ENCODE results near the gene SEMA3C. TPM values are rescaled to one million over a fixed set of nuclear protein-coding genes. Genes with fewer than 3 reads are reported as not detected.

Gene SEMA3C
- total RNA-seq, 2 donors from 2014 or later, result 36.3 to 89.3 TPM

DNA sequence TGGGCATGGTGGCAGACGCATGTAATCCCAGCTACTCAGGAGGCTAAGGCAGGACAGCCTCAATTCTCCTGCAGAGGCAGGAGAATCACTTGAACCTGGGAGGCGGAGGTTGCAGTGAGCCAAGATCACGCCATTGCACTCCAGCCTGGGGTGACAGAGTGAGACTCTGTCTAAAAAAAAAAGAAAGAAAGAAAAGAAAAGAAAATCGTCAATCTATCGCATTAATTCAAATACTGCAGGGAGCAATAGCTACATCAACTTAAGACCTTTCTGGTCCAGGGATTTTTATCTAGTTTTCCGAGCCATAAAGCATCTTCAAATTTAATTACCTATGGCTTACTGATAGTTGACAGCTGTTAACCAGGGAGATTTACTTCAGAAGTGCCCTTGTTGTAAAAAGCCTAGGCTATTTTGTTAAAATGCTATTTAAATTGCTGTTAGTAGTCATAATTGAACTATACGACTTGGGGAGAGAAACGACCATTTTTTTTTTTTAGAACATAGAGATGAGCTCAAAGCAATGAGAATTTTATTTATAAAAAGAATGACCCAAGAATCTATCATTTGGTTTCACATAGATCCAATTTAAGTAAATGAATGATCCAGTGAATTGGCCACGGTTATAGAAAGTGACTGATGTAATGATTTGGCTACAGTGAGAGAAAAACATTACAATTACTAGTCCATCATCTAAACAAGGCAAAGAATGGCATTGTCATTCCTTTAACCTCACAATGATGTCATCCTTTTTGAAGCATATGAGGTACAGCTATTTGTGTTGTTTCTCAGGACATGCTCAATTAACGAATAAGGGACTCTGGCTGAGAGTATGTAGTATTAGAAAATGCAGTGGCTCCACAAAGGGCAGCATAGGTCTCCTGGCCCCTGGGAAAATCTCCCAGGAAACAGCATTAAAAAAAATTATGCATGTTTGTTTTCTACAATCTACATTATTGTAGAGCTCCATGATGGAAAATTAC lies 85.3 kb downstream of the SEMA3C start:
- intact Hi-C loops (cut with DNase I), result no loop called here
- DNase-seq (ENCODE audit: low spot score), result no peak

- no peak for DNase-seq (ENCODE audit: low spot score)
- intact Hi-C loops (cut with DNase I), result no loop called here
These were observed 86.8 kb downstream of the SEMA3C start for GRCh38 chr7:80832006-80832405.

DNA sequence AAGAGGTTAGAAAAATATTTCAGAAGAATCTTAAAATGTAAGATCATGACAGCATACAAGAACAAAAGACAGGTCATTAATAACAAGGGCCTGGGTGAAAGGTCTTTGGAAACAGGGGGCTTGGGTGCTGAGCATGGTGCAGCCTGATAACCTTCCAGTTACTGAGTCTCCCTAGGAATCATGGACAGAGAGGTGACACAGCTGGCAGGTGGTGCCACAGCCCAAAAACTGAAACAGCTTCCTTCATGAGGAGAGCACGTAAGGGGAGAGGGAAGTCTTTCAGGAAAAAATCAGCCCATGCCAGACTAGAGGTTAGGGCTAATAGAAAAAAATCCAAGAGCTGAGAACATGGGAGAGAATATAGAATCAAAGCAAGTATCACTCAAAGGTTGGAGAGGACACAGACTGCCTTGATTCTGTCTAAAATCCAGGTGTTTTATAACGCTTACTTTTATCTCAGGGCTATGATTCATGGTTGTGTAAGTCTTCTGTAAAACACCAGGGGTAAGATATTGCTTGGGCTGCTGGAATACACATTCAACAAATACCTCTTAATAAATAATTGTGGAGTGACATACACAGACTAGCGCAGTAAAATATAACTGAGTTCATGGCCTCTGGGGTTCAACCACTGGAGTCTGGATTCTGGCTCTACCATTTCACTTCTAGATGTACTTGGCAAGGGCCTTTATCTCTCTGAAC lies 88.1 kb downstream of the SEMA3C start:
- intact Hi-C loops (cut with DNase I), result no loop called here
- no peak for DNase-seq (ENCODE audit: low spot score)

DNA sequence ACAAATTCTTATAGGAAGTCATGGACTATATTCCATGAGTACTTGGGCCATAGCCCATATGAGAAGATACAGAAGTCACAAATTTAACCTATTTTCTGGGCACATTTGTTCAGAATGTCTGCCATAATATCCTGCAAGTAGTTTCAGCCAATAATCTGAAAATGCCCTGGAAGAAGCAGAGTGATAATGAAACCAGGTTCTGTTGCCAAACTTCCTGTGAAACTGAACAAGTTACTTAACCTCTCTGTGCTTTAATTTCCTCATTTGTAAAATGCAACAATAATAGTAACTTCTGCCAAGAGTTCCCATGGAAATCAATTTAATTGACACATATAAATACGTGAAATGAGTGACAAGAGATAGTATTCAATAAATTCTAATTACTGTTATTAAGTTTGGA lies 88.8 kb downstream of the SEMA3C start:
- no peak for DNase-seq (ENCODE audit: low spot score)
- intact Hi-C loops (cut with DNase I), result no loop called here

GRCh38 chr7:80829527-80829926 lies 89.3 kb downstream of the SEMA3C start:
- intact Hi-C loops (cut with DNase I), result no loop called here
- DNase-seq (ENCODE audit: low spot score), result no peak

GRCh38 chr7:80827239-80827633 lies 91.6 kb downstream of the SEMA3C start:
- intact Hi-C loops (cut with DNase I), result no loop called here

DNA sequence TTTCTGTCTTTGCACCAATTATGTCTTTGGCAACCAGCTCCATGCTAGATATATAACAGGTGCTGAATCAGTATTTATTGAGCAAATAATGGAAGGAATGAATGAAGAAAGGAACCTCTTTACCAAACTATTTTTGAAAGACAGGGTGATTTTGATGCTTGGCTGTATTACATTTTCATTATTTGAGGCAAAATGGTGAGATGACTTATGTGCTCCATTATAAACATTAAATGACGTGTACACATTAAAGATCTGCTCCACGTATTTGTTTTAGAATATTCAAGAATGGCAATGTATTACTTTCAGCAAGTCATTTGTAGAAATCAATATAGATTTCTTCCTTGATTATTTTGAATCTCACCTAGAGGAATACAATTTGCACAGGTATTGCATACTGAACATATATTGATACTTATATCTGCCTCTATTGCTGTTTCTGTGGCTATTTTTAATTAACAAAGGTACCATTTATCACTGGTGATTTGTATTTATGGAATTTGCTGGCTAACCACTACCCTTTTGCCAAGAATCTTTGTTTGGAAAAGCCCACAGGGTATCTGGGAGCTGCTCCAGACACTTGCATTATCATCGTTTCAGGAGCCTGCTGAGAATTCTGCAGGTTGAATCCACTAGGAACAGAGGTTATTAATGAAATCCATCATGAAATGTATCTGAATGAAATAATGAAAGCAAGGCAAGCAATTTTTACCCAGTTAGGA lies 92.2 kb downstream of the SEMA3C start:
- DNase-seq (ENCODE audit: low spot score), result no peak
- intact Hi-C loops (cut with DNase I), result no loop called here

More at GRCh38 chr7:80827239-80827633, 91.6 kb downstream of the SEMA3C start:
- DNase-seq (ENCODE audit: low spot score), result no peak

DNA sequence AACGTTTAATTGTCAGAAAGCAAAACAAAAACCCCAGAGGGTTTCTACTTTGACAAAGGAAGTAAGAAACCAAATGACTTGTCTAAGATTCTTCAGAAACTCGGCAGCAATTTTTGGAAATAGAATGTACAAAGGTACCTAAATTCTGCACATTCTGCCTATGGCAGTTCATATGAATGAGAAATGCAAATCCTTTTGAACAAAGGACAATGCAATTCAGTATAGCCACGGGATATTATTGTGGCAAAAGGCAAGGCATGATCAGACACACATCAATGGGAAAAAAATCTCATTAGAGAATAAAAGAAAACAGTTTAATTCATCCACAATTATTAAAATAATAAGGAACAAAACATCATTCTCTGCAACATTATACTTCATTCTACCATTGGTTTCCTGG lies 93.4 kb downstream of the SEMA3C start:
- intact Hi-C loops (cut with DNase I), result no loop called here
- DNase-seq (ENCODE audit: low spot score), result no peak

DNA sequence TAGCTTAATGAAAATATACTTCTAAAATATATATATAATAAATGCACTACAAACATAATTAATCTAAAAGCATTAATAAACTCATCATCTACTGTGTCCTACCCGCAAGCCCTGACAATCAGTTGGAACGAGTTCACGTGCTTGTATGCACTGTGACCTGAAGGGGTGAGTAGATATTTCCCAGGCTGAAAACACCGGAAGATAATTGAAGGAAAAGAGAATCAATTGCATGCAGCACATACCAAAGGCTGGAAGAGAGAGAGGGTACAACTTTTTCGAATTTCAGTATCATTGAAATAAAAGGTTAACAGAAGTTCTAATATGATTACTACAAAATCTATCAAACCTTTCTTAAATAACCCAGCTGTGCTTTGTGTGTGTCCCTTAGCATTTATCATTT lies 94.6 kb downstream of the SEMA3C start:
- intact Hi-C loops (cut with DNase I), result no loop called here
- DNase-seq (ENCODE audit: low spot score), result no peak

- no peak for DNase-seq (ENCODE audit: low spot score)
- intact Hi-C loops (cut with DNase I), result no loop called here
These were observed 95.8 kb downstream of the SEMA3C start for GRCh38 chr7:80823057-80823456.

GRCh38 chr7:80821771-80822319 lies 97.0 kb downstream of the SEMA3C start:
- intact Hi-C loops (cut with DNase I), result no loop called here
- DNase-seq (ENCODE audit: low spot score), result no peak

DNA sequence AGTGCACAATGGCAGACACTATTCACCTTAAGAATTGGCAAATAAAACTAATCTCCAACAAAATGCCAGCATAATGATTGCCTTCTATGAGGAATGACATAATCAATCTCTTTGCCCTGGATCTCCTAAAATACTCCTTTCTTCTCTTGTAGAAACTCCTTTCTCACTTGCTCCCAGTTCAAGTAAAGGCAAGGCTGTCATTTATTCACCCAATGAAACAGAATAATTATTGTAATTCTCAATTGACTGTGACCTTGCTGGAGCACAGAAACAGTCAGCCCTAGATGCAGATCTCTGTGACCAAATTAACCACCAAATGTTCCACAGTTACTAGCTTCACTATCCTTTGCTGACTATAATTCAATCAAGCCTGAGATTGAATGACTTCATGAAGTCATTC lies 99.3 kb downstream of the SEMA3C start:
- intact Hi-C loops (cut with DNase I), result no loop called here

GRCh38 chr7:80818181-80818580 lies 100.7 kb downstream of the SEMA3C start:
- intact Hi-C loops (cut with DNase I), result no loop called here

More for the DNA sequence above, 99.3 kb downstream of the SEMA3C start:
- DNase-seq (ENCODE audit: low spot score), result no peak

GRCh38 chr7:80816806-80817205 lies 102.0 kb downstream of the SEMA3C start:
- intact Hi-C loops (cut with DNase I), result no loop called here

More at GRCh38 chr7:80818181-80818580, 100.7 kb downstream of the SEMA3C start:
- no peak for DNase-seq (ENCODE audit: low spot score)

GRCh38 chr7:80815733-80816132 lies 103.1 kb downstream of the SEMA3C start:
- intact Hi-C loops (cut with DNase I), result no loop called here

More at GRCh38 chr7:80816806-80817205, 102.0 kb downstream of the SEMA3C start:
- DNase-seq (ENCODE audit: low spot score), result no peak

DNA sequence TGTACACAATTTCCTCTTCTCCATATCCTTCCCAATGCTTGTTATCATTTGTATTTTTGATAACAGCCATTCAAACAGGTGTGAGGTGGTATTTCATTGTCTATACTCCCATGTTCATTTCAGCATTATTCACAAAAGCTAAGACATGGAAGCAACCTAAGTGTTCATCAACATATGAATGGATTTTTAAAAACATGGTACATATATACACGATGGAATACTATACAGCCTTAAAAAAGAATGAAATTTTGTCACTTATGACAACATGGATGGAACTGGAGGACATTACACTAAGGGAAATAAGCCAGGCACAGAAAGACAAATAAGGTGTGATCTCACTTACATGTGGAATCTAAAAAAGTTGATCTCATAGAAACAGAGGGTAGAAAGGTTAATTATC lies 109.3 kb downstream of the SEMA3C start:
- intact Hi-C loops (cut with DNase I), result no loop called here
- DNase-seq (ENCODE audit: low spot score), result no peak

More at GRCh38 chr7:80815733-80816132, 103.1 kb downstream of the SEMA3C start:
- DNase-seq (ENCODE audit: low spot score), result no peak

- intact Hi-C loops (cut with DNase I), result no loop called here
- no peak for DNase-seq (ENCODE audit: low spot score)
These were observed 111.5 kb downstream of the SEMA3C start for GRCh38 chr7:80807166-80807900.

GRCh38 chr7:80806663-80807062 lies 112.2 kb downstream of the SEMA3C start:
- no peak for DNase-seq (ENCODE audit: low spot score)
- intact Hi-C loops (cut with DNase I), result no loop called here

DNA sequence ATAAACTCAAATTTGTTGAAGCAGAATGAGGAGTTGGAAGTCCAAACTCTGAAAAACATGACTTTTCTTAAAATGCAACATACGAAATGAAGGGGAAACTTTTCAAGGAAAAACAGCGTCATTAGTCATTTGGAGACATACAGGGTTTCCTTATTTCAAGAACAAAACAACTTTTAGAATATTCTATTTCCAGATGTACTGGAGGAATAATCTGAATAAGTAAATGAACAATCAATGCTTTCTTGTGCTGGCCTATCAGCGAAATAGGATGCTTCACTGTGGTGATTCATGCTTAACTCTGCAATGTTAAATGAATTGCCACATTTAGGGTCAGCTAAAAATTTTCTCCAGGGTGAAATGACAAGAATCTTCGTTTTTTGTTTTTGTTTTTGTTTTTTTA lies 114.3 kb downstream of the SEMA3C start:
- intact Hi-C loops (cut with DNase I), result no loop called here
- DNase-seq (ENCODE audit: low spot score), result no peak

All from posterior vena cava (tissue), 2 donors.